Measurements from ENCODE around the gene FCHO1.
"Not testable (repeated sequence)": the region's sequence is repeated elsewhere in the genome, so short reads cannot be mapped to it uniquely, and the experiment has no call there.

The FCHO1 gene

DNA sequence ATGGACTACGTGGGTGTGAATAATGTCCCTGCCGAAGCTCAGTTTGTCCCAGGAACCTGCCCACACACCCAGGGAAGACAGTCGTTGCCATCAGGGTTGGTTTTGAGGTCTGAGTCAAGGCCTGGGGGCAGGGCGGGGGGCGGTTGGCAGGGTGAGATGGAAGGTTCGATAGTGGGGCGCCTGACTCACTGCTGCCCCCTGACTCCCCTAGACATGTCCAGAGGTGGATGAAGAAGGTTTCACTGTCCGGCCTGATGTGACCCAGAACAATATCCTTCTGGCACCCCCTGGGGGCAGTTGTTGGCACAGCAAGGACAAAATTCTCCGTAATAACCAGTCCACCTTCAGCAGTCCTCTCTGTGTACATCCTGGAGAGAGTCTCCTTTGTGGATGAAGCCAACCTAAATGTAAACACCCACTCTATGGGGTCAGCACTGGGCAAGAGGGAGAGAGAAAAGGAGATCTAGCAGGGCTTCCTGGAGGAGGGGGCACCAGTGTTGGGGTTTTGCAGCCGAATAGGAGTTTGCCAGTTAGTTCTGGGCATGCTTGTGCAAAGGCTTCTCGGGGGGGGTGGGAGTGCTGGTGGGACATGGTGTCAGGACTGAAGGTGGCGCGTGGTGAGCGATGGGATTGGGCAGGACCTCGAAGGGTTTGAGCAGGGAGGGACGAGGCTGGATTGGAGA, 24.1 kb downstream of the FCHO1 start:
- H3K4me3 ChIP-seq (replicated peaks; ENCODE audit: insufficient read depth, low read length) = no peak overlapping the region
- TF ChIP-seq, protein P1, sequence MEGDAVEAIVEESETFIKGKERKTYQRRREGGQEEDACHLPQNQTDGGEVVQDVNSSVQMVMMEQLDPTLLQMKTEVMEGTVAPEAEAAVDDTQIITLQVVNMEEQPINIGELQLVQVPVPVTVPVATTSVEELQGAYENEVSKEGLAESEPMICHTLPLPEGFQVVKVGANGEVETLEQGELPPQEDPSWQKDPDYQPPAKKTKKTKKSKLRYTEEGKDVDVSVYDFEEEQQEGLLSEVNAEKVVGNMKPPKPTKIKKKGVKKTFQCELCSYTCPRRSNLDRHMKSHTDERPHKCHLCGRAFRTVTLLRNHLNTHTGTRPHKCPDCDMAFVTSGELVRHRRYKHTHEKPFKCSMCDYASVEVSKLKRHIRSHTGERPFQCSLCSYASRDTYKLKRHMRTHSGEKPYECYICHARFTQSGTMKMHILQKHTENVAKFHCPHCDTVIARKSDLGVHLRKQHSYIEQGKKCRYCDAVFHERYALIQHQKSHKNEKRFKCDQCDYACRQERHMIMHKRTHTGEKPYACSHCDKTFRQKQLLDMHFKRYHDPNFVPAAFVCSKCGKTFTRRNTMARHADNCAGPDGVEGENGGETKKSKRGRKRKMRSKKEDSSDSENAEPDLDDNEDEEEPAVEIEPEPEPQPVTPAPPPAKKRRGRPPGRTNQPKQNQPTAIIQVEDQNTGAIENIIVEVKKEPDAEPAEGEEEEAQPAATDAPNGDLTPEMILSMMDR (IDR thresholded peaks at IDR 0.05; ENCODE audit: insufficient read depth, low read length) = peak; percentile 79
- TF ChIP-seq SPI1 (IDR thresholded peaks at IDR 0.05; ENCODE audit: borderline replicate concordance, low read depth) = no peak
- no peak overlapping the region for H3K27ac ChIP-seq (replicated peaks)
- DNase-seq (ENCODE audit: low read depth in 1 of 2, low spot score in 1 of 2) = peak in 1 of 2 experiments; percentile 46
- H3K27me3 ChIP-seq (ENCODE audit: insufficient read depth, poor library complexity, severe bottlenecking) = no peaks in the 10 kb centered on the region

DNA sequence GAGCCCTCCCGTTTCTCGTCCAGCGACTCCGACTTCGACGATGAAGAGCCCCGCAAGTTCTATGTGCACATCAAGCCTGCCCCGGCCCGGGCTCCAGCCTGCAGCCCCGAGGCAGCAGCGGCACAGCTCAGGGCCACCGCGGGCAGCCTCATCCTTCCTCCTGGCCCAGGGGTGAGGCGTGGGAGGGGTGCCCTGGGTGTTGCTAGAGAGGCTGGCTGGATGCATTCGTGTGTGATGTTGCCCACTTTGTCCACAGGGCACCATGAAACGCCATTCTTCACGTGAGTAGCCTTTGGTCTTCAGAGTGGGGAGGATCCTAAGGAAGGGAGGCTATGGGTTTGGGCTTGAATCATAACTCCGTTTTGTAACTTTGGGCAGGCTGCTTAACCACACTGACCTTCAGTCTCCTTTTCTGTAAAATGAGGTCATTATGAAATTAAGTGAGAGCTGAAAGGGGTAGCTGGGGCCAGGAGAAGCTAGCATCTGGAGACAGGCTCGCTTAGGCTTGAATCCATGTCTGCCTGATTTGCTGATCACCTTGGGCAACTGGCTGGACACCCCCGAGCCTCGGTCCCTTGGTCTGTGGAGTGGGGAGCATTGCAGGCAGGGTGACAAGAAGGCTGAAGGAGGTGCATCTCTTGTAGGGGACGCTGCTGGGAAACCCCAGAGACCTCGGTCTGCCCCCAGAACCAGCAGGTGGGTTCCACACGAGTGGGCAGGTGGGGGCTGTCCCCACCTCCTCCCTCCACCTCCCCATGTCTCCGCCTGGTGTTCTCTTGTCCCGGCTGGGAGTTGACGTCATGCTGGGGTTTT, 24.9 kb downstream of the FCHO1 start:
- DNase-seq (ENCODE audit: low read depth in 1 of 2, low spot score in 1 of 2) = no peak
- Histone ChIP-seq H3K4me3 (replicated peaks; ENCODE audit: insufficient read depth, low read length) (no peak overlapping the region), H3K27ac (replicated peaks) (no peak overlapping the region), H3K27me3 (ENCODE audit: insufficient read depth, poor library complexity, severe bottlenecking) (no peaks in the 10 kb centered on the region)
- TF ChIP-seq POLR2AphosphoS5 (IDR thresholded peaks at IDR 0.05; ENCODE audit: low read depth) (no peak), GABPA (IDR thresholded peaks at IDR 0.05; ENCODE audit: low read depth) (no peak), SPI1 (IDR thresholded peaks at IDR 0.05; ENCODE audit: borderline replicate concordance, low read depth) (no peak)
- TF ChIP-seq, protein P2, sequence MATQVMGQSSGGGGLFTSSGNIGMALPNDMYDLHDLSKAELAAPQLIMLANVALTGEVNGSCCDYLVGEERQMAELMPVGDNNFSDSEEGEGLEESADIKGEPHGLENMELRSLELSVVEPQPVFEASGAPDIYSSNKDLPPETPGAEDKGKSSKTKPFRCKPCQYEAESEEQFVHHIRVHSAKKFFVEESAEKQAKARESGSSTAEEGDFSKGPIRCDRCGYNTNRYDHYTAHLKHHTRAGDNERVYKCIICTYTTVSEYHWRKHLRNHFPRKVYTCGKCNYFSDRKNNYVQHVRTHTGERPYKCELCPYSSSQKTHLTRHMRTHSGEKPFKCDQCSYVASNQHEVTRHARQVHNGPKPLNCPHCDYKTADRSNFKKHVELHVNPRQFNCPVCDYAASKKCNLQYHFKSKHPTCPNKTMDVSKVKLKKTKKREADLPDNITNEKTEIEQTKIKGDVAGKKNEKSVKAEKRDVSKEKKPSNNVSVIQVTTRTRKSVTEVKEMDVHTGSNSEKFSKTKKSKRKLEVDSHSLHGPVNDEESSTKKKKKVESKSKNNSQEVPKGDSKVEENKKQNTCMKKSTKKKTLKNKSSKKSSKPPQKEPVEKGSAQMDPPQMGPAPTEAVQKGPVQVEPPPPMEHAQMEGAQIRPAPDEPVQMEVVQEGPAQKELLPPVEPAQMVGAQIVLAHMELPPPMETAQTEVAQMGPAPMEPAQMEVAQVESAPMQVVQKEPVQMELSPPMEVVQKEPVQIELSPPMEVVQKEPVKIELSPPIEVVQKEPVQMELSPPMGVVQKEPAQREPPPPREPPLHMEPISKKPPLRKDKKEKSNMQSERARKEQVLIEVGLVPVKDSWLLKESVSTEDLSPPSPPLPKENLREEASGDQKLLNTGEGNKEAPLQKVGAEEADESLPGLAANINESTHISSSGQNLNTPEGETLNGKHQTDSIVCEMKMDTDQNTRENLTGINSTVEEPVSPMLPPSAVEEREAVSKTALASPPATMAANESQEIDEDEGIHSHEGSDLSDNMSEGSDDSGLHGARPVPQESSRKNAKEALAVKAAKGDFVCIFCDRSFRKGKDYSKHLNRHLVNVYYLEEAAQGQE (IDR thresholded peaks at IDR 0.05; ENCODE audit: insufficient replicate concordance, low read depth) = no peak
- TF ChIP-seq, protein P1 (IDR thresholded peaks at IDR 0.05; ENCODE audit: insufficient read depth, low read length) = no peak

DNA sequence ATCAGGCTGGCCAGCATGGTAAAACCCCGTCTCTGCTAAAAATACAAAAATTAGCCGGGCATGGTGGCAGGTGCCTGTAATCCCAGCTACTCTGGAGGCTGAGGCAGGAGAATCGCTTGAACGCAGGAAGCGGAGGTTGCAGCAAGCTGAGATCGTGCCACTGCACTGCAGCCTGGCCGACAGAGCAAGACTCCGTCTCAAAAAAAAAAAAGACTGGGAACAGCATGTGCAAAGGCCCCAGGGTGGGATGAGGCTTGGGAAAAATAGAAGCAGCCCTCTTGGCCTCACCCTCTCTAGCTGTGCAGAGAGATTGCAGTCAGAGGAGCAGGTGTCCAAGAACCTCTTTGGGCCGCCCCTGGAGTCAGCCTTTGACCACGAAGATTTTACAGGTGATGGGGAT, 26.6 kb downstream of the FCHO1 start:
- DNase-seq (ENCODE audit: low read depth in 1 of 2, low spot score in 1 of 2); H3K27ac ChIP-seq (replicated peaks); H3K4me3 ChIP-seq (replicated peaks; ENCODE audit: insufficient read depth, low read length); H3K27me3 ChIP-seq (ENCODE audit: insufficient read depth, poor library complexity, severe bottlenecking): not testable (repeated sequence)
- TF ChIP-seq POLR2AphosphoS5 (IDR thresholded peaks at IDR 0.05; ENCODE audit: low read depth) = 0 out of 2 replicates have a peak, but pooled peaks have one; percentile 11

DNA sequence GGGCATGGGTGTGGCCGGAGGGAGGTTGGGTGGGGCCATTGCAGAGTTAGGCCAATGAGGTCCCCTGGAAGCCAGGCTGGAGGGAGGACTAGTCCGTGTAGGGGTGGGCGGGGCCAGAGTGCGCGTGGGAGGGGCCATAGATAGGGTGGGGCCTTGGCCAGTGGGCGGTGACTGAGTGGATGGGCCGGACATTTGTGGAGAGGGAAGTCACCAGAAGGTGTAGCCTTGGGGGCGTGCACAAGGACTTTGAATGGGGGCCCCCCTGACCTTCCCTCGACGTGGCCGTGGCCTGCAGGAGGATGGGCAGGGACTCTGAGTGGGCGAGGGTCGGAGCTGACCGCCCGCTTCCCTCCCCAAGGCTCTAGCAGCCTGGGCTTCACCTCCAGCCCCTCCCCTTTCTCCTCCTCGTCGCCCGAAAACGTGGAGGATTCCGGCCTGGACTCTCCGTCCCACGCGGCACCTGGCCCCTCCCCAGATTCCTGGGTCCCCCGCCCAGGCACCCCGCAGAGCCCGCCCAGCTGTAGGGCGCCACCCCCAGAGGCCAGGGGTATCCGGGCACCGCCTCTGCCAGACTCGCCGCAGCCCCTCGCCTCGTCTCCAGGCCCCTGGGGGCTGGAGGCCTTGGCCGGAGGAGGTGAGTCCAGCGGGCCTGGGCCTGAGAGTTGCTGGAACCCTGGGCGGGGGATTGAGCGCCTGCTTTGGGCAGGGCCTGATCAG, 27.1 kb downstream of the FCHO1 start:
- TF ChIP-seq SPI1 (IDR thresholded peaks at IDR 0.05; ENCODE audit: borderline replicate concordance, low read depth) = no peak
- TF ChIP-seq, protein P1 (IDR thresholded peaks at IDR 0.05; ENCODE audit: insufficient read depth, low read length) = no peak
- TF ChIP-seq POLR2AphosphoS5 (IDR thresholded peaks at IDR 0.05; ENCODE audit: low read depth) = 0 out of 2 replicates have a peak, but pooled peaks have one; percentile 9
- Histone ChIP-seq H3K4me3 (replicated peaks; ENCODE audit: insufficient read depth, low read length) (no peak overlapping the region), H3K27me3 (ENCODE audit: insufficient read depth, poor library complexity, severe bottlenecking) (no peaks in the 10 kb centered on the region), H3K27ac (replicated peaks) (no peak overlapping the region)
- DNase-seq (ENCODE audit: low read depth in 1 of 2, low spot score in 1 of 2) = peak in 1 of 2 experiments; percentile 64

All from HL-60 (cell line).